SU-DHL-6 (cell line): ENCODE measurements around the gene PROS1.

Experiments
- H2AFZ ChIP-seq: fragments of 200-600 bp; sonication (generic); 2 replicates; pipeline ENCODE4 v1.6.1; 2014; ENCODE audit warnings: low read depth, mild to moderate bottlenecking, moderate library complexity, mixed read lengths, antibody characterized with exemption, low read length; ENCODE audit not compliant: severe bottlenecking
- H3F3A ChIP-seq: fragments of 200-600 bp; shearing (Covaris generic); 2 replicates; pipeline ENCODE4 v1.6.0; 2016; ENCODE audit warnings: antibody characterized with exemption, mild to moderate bottlenecking; ENCODE audit not compliant: insufficient read depth
- H3K27ac ChIP-seq: fragments of 200-600 bp; sonication (generic); 2 replicates; pipeline ENCODE4 v1.5.1; 2016; ENCODE audit warnings: low read depth, mild to moderate bottlenecking, low read length, moderate library complexity, mixed read lengths
- H3K27me3 ChIP-seq: fragments of 200-600 bp; sonication (generic), shearing (Covaris generic); 2 replicates; pipeline ENCODE4 v1.6.0; 2014; ENCODE audit warnings: mild to moderate bottlenecking, low read length
- H3K36me3 ChIP-seq: fragments of 200-600 bp; sonication (generic); 2 replicates; pipeline ENCODE4 v1.6.1; 2014; ENCODE audit warnings: mild to moderate bottlenecking, low read length, mixed read lengths
- H3K4me2 ChIP-seq: fragments of 300-600, 200-600 bp; shearing (Covaris generic), sonication (generic); 2 replicates; pipeline ENCODE4 v1.6.0; 2014; ENCODE audit warnings: low read length, low read depth, mild to moderate bottlenecking; ENCODE audit not compliant: poor library complexity, severe bottlenecking
- H3K4me3 ChIP-seq: fragments of 200-600 bp; sonication (generic); 2 replicates; pipeline ENCODE4 v1.5.1; 2014; ENCODE audit warnings: antibody characterized with exemption, low read length, mild to moderate bottlenecking, mixed read lengths; ENCODE audit not compliant: insufficient read depth, poor library complexity, severe bottlenecking
- H3K79me2 ChIP-seq: fragments of 200-600 bp; sonication (generic); 2 replicates; pipeline ENCODE4 v1.6.1; 2014; ENCODE audit warnings: mild to moderate bottlenecking, low read length, moderate library complexity; ENCODE audit not compliant: insufficient read depth
- H3K9ac ChIP-seq: fragments of 200-600 bp; sonication (generic); 2 replicates; pipeline ENCODE4 v1.7.0; 2014; ENCODE audit warnings: mild to moderate bottlenecking, low read length
- H3K9me2 ChIP-seq: fragments of 200-600 bp; sonication (generic); replicated peaks from 2 replicates; pipeline ENCODE4 v1.6.1; 2014; ENCODE audit warnings: low read length; ENCODE audit not compliant: insufficient read depth
- H3K9me3 ChIP-seq: fragments of 200-600 bp; sonication (generic); 2 replicates; pipeline ENCODE4 v1.6.1; 2014; ENCODE audit warnings: low read length, mixed read lengths; ENCODE audit not compliant: insufficient read depth
- H4K20me1 ChIP-seq: fragments of 200-600 bp; sonication (generic); 2 replicates; pipeline ENCODE4 v1.6.1; 2014; ENCODE audit warnings: low read depth, mild to moderate bottlenecking, antibody characterized with exemption, low read length, moderate library complexity, mixed read lengths
- CTCF ChIP-seq: fragments of 200-600 bp; sonication (generic); IDR thresholded peaks from one replicate; pipeline ENCODE4 v1.5.1; 2017; ENCODE audit warnings: antibody characterized with exemption, mild to moderate bottlenecking, low read length, moderate library complexity; ENCODE audit not compliant: insufficient read depth, poor library complexity, severe bottlenecking
- EZH2phosphoT487 ChIP-seq: fragments of 200-600 bp; sonication (generic), shearing (Covaris generic); conservative IDR thresholded peaks from 2 replicates; pipeline ENCODE4 v1.6.1; 2018; ENCODE audit warnings: mild to moderate bottlenecking, antibody characterized with exemption, low read length, moderate library complexity, mixed read lengths

Gene PROS1

GRCh38 chr3:94001827-94002495 is 28.3 kb upstream of the PROS1 start:
- H3K36me3 ChIP-seq, result no peaks in the 10 kb centered on the region
- no peaks in the 10 kb centered on the region for H3K9me2 ChIP-seq
- no peaks in the 10 kb centered on the region for H3K27me3 ChIP-seq
- no peaks in the 10 kb centered on the region for H3K9me3 ChIP-seq
- H4K20me1 ChIP-seq, result no peaks in the 10 kb centered on the region
- no peak overlapping the region for H3K9ac ChIP-seq
- no peak overlapping the region for H3K27ac ChIP-seq
- TF ChIP-seq EZH2phosphoT487, result no peak
- TF ChIP-seq CTCF, result no peak
- no peak overlapping the region for H2AFZ ChIP-seq
- no peaks in the 10 kb centered on the region for H3F3A ChIP-seq
- H3K79me2 ChIP-seq, result no peaks in the 10 kb centered on the region
- H3K4me2 ChIP-seq, result no peak overlapping the region
- H3K4me3 ChIP-seq, result no peak overlapping the region

DNA sequence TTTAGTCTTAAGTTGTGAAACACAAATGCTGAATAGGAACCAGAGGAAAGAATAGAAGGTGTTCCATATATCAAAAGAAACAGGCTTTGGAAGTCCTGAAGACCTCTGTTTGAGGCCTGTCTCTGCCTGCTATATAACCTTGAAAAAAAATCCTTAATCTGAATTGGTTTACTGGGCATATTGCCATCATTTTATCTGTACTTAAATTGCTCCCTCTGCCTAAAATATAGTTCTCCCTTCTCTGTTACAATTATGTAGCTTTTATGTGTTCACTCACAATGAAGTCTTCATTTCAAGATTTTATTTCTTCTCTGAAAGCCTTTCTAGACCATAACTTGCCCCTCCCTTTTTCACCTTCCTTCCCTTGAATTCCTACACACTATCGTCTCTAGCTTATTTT is 27.5 kb upstream of the PROS1 start:
- no peaks in the 10 kb centered on the region for H3F3A ChIP-seq
- H3K27me3 ChIP-seq, result no peaks in the 10 kb centered on the region
- H3K4me3 ChIP-seq, result no peak overlapping the region
- TF ChIP-seq CTCF (no peak), EZH2phosphoT487 (no peak)
- no peaks in the 10 kb centered on the region for H3K36me3 ChIP-seq
- no peak overlapping the region for H3K9ac ChIP-seq
- H3K4me2 ChIP-seq, result no peak overlapping the region
- no peaks in the 10 kb centered on the region for H3K9me2 ChIP-seq
- H3K79me2 ChIP-seq, result no peaks in the 10 kb centered on the region
- no peak overlapping the region for H3K27ac ChIP-seq
- H2AFZ ChIP-seq, result no peak overlapping the region
- H3K9me3 ChIP-seq, result no peaks in the 10 kb centered on the region
- H4K20me1 ChIP-seq, result no peaks in the 10 kb centered on the region

DNA sequence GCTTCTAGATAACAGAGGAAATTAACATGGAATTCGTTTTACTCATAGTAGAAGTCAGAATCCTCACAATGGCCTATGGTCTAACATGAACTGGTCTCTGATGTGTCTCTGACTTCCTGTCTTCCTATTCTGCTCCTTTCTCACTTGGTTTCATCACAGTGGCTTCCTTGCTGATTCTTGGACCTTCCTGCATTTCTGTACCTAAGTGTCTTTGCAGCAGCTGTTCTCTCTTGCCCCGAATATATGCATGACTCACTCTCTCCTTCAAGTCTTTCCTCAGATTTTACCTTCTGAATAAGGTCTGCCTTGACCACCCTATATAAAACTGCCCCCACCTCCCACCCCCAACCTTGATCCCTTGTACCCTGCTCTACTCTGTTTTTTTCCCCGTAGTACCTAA is 20.4 kb upstream of the PROS1 start:
- Histone ChIP-seq H3K4me2 (no peak overlapping the region), H2AFZ (no peak overlapping the region), H3K79me2 (peaks cover 6% of the 10 kb centered on the region; the same call in 1 of the 2 replicates), H3K27me3 (no peaks in the 10 kb centered on the region), H4K20me1 (no peaks in the 10 kb centered on the region), H3K9me2 (no peaks in the 10 kb centered on the region), H3K9me3 (no peaks in the 10 kb centered on the region), H3K9ac (no peak overlapping the region), H3K36me3 (no peaks in the 10 kb centered on the region), H3K4me3 (no peak overlapping the region), H3K27ac (no peak overlapping the region), H3F3A (no peaks in the 10 kb centered on the region)
- no peak for TF ChIP-seq CTCF
- no peak for TF ChIP-seq EZH2phosphoT487
